GM21381 (cell line): ENCODE data around the gene THEMIS.
"Not testable (repeated sequence)": the region's sequence is repeated elsewhere in the genome, so short reads cannot be mapped to it uniquely, and the experiment has no call there.

Source experiments
- ATAC-seq: cut with Tn5 transposase; IDR thresholded peaks from one replicate; pipeline ENCODE4 v1.9.1; 2021; ENCODE audit warnings: mild to moderate bottlenecking, moderate library complexity; ENCODE audit not compliant: unreplicated experiment

THEMIS gene

GRCh38 chr6:127918506-127919427 lies 17.9 kb upstream of the THEMIS start:
- peak; percentile 76 for ATAC-seq

GRCh38 chr6:127917766-127918165 lies 16.9 kb upstream of the THEMIS start:
- no peak for ATAC-seq

GRCh38 chr6:127914240-127914639 lies 13.4 kb upstream of the THEMIS start:
- no peak for ATAC-seq

GRCh38 chr6:127912914-127913313 lies 12.1 kb upstream of the THEMIS start:
- ATAC-seq: no peak

GRCh38 chr6:127907960-127908640 lies 7.2 kb upstream of the THEMIS start:
- ATAC-seq: peak; percentile 81

GRCh38 chr6:127904160-127904559 lies 3.3 kb upstream of the THEMIS start:
- no peak for ATAC-seq

- no peak for ATAC-seq
Observed at GRCh38 chr6:127902933-127903332, 2.1 kb upstream of the THEMIS start.

- no peak for ATAC-seq
Observed at GRCh38 chr6:127897484-127897883, 3.4 kb downstream of the THEMIS start.

GRCh38 chr6:127894051-127894450 lies 6.8 kb downstream of the THEMIS start:
- no peak for ATAC-seq

- no peak for ATAC-seq
Observed at GRCh38 chr6:127893541-127893940, 7.3 kb downstream of the THEMIS start.

- ATAC-seq: no peak
Observed at GRCh38 chr6:127891731-127892326, 9.0 kb downstream of the THEMIS start.

GRCh38 chr6:127886603-127887002 lies 14.3 kb downstream of the THEMIS start:
- no peak for ATAC-seq

- no peak for ATAC-seq
Observed at GRCh38 chr6:127884134-127884533, 16.7 kb downstream of the THEMIS start.

GRCh38 chr6:127881949-127882348 lies 18.9 kb downstream of the THEMIS start:
- not testable (repeated sequence) for ATAC-seq

- ATAC-seq: no peak
Observed at GRCh38 chr6:127880429-127880828, 20.4 kb downstream of the THEMIS start.

GRCh38 chr6:127879685-127880084 lies 21.2 kb downstream of the THEMIS start:
- no peak for ATAC-seq

- no peak for ATAC-seq
Observed at GRCh38 chr6:127878115-127878514, 22.7 kb downstream of the THEMIS start.

GRCh38 chr6:127877231-127877630 lies 23.6 kb downstream of the THEMIS start:
- peak; percentile 46 for ATAC-seq

- no peak for ATAC-seq
Observed at GRCh38 chr6:127869772-127870404, 31.0 kb downstream of the THEMIS start.

- ATAC-seq: no peak
Observed at GRCh38 chr6:127869183-127869582, 31.7 kb downstream of the THEMIS start.

GRCh38 chr6:127868338-127868737 lies 32.5 kb downstream of the THEMIS start:
- no peak for ATAC-seq
